NCI-H446 treated with DMSO at 0.1 percent for 48 hours (cell line): ENCODE data around the gene CNKSR1.

Experiments
- DNase-seq: peaks from one replicate; lab custom pipeline; 2025; lab: John Stamatoyannopoulos, UW

The CNKSR1 gene, protein sequence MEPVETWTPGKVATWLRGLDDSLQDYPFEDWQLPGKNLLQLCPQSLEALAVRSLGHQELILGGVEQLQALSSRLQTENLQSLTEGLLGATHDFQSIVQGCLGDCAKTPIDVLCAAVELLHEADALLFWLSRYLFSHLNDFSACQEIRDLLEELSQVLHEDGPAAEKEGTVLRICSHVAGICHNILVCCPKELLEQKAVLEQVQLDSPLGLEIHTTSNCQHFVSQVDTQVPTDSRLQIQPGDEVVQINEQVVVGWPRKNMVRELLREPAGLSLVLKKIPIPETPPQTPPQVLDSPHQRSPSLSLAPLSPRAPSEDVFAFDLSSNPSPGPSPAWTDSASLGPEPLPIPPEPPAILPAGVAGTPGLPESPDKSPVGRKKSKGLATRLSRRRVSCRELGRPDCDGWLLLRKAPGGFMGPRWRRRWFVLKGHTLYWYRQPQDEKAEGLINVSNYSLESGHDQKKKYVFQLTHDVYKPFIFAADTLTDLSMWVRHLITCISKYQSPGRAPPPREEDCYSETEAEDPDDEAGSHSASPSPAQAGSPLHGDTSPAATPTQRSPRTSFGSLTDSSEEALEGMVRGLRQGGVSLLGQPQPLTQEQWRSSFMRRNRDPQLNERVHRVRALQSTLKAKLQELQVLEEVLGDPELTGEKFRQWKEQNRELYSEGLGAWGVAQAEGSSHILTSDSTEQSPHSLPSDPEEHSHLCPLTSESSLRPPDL

DNA sequence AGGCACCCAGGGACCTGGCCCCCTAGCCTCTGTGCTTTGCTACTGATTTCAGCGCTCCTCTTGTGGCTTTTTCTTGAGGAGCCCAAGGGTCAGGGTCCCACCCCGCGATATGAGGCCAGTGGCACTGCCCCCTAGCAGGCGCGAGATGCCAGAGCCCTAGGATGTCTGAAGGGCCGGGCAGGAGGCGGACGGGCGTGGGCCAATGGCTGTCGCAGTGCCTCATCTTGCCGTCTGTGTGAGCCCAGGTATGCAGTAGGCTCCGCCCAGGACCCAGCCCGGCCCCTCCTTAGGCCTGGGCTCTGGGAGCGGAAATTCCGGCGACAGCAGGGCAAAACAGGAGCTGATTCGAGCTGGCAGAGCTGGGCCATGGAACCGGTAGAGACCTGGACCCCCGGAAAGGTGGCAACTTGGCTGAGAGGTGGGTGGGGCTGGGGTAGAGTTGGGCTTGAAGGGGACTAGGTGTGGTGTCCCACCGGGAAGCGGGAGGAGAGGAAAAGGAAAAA is at the start of gene CNKSR1:
CNKSR1 (plus strand) TSS at position 310 of the 503 bp plus-strand sequence; CDS start at position 367, 57 bp downstream.
- DNase-seq, result no peak

DNA sequence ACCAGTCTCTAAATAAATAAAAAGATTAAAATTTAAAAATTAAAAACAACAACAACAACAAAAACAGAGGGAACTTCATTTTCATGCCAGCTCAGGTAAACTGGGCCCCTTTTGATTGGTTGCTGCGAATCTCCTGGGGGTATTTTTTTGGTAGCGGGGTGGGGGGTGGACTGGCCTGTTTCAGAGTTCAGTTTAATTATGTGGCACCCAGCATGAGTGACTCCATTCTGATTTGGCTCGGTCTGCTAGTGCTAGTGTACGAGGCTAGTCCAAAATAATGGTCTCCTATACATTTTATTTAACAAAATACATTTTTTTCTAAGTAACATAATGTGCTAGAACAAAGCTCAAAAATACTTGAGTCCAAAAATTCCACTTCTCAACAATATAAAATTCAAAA is 47.5 kb upstream of the CNKSR1 start:
- no peak for DNase-seq

DNA sequence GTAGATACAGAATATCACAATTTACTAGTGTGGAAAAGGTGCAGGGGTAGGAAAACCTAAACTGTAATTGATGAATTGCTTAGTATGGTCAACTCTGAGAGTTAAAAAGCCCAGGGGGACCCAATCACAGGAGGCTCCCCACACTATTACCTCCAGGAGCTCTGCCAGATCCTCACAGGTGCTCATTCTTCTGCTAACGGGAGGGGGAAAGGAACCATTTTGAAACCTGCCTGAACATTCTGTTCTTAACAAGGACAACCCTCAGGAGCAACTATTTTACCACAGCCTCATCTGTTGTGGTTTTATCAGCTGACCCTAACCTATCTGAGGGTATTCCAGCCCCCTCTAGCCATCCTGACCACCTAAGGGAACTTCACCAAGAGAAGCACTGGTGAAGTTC is 46.6 kb upstream of the CNKSR1 start:
- DNase-seq, result no peak

DNA sequence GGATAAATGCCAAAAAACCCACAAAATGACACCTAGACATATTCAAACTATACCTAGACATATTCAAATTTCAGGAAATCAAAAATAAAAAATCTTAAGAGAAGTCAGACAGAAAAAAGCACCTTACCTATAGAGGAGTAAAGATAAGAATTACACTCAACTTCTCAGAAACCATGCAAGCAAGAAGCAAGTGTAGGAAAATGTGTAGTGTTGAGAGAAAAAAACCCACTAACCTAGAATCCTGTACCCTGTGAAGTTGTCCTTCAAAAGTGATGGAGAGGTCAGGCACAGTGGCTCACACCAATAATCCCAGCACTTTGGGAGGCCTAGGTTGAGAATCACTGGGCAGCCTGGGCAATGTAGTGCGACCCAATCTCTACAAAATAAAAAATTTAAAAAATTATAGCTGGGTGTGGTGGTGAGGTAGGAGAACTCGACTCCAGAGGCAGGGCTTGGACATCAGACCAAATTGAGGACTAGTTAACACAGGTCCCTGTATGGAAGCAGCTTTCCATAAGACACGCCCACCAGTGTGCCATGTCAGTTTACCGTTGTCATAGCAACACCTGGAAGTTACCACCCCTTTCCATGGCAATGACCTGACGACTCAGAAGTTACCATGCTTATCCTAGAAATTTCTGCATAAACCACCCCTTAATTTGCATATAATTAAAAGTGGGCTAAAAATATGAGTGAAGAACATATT is 45.0 kb upstream of the CNKSR1 start:
- no peak for DNase-seq

DNA sequence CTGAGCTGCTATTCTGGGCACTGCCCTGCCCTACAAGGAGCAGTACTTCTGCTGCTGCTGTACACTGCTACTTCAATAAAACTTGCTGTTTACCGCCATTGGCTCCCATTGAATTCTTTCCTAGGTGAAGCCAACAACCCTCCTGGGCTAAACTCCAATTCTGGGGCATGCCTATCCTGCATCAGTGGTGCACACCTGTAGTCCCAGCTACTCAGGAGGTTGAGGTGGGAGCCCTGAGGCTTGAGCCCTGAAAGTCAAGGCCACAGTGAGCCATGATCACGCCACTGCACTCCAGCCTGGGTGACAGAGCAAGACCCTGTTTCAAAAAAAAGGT is 44.5 kb upstream of the CNKSR1 start:
- DNase-seq, result no peak

DNA sequence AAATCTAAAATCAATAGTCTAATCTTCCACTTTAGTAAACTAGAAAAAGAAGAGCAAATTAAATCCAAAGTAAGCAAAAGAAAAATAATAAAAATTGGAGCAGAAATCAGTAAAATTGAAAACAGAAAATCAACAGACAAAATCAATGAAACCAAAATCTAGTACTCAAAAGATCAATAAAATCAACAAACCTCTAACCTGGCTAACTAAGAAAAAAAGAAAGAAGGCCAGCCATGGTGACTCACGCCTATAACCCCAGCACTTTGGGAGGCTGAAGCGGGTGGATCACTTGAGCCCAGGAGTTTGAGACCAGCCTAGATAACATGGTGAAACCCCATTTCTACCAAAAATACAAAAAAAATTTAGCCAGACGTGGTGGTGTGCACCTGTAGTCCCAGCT is 42.8 kb upstream of the CNKSR1 start:
- no peak for DNase-seq

DNA sequence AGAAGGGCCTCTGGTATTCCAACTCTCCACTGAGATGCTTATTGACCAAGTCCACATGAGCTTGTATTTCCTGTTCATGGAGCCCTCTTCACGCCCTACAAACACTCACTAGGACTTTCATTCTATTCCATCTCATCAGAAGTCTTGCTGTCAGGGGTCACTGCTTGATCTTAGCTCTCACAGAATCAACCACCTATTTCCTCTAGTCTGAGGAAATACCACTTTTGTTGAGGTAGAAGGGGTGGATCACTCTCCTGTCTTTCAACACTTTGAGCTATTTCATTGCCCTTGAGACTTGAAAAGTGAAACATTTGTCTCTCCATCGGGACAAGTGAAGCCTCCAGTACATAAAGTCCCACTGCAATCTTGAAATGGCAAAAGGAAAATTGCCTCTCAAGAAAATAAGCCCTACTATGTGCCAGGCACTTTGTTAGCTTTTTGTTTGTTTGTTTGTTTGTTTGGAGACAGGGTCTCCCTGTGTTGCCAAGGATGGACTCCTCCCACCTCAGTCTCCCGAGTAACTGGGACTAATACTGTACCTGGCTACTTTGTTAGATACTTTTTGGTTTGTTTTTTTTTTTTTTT is 38.2 kb upstream of the CNKSR1 start:
- no peak for DNase-seq

DNA sequence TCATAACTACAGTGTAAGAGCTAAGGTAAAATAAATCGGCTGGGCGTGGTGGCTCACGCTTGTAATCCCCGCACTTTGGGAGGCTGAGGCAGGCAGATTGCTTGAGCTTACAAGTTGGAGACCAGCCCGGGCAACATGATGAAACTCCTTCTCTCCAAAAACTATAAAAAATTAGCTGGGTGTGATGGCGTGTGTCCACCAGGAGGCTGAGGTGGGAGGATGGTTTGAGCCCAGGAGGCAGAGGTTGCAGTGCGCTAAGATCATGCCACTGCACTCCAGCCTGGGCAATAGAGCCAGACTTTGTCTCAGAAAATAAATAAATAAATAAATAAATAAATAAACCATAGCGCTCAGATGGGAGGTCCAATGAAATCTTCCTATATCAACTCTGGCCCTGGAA is 35.1 kb upstream of the CNKSR1 start:
- DNase-seq, result peak; percentile 15

DNA sequence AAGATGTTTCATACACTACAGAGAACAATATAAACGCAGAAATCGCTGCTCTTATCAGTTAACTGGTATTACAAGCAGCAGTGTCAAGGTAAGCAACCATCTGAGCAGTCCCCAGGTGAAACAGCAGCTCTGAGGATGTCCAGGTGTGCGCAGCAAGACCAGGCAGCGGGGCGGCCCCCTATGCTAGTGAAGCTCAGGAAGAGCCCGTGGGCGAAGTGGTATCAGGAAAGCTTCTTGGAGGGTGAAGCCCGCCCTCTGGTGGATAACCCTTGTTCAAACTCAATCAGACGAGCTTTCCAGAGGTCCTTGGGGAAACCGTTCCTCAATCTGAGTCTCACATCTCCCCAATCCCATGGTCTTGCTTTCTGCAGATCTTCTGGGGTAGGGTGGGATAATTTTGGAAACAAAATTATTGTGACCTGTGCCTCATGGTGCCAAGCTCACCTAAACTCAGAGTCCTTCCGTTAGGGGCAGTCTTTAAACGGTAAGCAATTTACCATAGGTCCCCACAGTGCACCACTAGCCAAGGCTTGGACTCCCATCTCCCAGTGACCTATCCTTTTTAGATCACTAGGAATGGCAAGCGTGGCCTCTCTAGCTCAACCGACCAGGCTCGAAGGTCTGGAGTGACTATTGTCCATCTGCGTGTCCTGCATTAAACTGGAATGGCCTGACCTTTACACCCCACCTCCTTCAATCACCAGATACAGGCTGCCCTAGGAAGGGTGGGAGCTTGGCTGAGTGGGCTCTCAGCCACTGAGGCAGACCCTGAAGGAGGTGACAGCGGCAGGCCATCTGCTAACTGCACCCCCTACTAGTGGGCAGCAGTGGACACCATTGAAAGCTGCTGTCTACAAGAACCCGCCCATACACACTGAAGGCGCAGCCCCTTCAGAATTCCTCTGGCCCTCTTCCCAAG is 32.0 kb upstream of the CNKSR1 start:
- peak; percentile 65 for DNase-seq

DNA sequence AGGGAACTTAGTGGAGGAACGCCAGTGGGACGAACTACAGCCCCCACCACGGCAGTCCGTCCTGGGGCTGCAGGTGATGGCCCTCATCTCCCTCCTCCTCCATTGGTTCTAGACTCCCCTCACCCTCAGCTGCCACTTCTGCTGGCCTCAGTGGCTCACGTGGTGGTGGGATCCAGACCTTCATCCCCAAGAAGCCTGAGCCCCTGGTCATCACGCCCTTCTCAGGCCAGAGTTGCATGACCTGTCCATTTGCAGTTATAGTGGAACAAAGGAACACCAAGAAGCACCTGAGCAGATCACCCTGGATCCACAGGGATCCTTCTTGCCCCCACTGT is 31.4 kb upstream of the CNKSR1 start:
- DNase-seq, result no peak

DNA sequence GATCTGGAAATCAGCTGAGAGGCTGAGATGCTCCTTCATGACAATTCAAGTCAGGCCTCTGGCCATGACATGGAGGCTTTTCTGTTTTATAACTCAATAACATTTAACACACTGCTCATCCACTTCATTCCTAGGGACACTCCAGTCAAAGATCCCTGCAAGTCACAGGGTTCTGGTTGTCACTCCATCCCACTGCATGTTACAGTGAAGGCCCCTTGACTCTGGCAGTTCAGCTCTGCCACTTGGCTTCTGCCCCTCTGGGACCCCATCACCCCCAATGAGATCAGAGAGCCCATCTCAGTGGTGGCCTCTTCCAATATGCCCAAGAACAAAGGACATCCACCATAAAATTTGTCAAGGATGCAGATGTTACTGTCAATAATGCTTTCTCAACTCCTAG is 28.4 kb upstream of the CNKSR1 start:
- DNase-seq, result no peak

DNA sequence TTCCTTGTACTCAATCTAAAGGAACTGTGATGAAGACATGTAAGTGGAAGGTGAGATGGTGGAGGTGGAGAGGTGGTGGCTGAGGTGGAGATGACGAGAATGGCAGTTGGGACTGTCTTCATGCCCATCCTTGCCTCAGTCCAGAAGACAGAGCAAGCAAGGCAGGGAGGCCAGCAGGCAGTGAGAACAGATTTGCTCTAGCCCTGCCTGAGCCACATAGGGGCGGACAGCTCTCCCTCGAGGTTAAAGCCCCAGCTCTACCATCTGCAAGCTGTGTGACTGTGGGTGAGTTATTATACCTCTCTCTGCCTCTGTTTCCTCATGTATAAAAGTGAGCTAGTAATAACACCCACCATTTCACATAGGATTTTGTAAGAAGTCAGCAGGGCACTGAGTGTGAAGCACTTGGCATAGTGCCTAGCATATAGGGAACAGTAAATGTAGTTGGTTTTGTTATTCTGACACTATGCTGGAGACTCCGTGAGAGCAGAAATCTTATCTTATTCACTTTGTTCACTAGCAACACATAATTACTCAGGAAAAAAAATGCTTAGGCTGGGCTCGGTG is 23.2 kb upstream of the CNKSR1 start:
- DNase-seq, result no peak

DNA sequence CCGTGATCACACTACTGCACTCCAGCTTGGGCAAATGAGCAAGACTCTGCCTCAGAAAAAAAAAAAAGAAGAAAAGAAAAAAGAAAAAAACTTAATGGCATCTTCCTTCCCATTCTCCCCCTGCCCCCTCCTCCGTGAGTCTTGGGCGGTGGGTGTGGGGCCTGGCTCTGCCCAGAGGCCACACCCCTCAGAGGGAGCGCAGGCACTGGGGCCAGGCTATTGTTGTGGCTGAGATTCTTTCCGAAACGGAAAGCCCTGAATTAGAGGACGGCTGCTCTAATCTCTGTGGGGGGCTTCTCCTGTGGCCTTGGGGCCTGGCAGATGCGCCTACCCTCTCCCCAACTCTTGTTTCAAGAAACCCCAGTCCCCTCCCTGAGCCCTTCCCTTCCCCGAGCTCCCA is 22.5 kb upstream of the CNKSR1 start:
- DNase-seq, result no peak

DNA sequence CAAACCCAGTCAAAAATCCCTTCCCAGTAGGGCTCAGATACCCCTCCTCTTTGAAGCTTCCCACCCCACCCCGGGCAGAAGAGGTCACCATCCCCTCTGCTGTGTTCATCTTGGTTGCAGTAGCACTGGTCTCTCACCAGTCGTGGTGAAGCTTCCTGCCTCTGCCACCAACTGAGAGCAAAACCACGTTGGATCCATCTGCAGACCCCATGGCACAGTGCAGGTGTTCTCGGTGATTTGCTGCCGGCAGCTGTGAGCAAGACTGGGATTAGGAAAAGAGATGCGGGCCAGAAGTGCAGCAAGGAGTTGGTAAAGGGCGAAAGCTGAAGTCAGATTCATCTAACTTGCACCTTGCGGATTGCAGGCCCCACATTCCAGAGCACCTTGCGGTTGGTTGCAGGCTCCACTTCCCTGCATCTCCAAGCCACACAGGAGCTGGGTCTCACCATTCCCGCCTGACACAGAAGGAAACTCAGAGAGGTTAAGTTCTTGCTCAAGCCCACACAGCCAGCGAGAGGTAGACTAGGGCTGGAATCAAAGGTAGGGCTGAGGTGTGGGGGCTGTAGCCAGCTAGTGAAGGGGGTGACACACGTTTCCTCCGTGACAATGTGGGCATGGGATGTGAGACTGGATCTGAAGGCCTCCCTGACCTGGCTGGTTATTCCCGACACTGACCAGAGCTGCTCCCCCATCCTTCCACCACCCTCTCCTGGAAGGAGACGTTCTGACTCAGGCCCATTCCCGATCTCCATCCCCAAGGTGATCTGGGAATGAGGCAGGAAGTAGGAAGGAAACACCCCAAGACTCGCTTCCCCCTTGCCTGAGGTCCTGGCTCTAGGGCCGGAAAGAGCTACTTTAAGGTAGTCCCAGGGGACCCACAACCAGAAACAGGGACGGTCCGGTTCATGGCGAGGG is 21.7 kb upstream of the CNKSR1 start:
- no peak for DNase-seq

DNA sequence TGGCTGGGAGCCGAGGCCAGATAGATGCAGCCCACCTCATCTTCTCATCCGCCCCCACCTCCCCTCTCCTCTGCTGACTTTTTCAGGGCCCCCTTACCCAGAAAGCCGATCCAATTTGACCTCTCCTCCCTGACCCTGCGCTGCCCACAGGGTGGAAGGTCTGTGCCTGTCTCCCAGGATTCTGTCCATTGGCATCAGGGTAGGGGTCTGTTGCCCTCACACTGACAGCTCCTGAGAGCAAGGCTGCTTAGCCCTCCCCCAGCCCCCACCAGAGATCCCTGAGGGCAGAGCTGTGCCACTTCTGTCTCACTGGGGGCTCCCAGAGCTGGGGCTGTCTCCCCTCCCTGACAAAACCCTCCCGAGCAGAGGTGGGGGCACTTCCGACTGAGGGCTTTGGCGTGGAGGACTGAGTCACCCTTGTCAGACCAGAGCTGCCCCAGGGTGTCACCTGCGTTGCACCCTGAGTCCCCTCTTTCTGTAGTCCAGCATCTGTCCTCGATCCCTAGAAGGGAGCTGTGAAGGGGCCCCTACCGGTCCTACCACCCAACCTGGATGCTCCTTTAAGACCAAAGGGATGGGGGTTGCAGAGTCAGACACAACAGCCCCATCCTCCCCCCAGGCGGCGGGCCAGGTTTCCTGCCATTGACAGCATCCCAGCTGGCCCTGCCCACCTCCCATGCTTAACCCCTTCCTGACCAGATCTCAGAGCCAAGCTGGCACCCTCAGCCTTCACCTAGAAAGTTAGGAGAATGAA is 20.8 kb upstream of the CNKSR1 start:
- DNase-seq, result no peak

DNA sequence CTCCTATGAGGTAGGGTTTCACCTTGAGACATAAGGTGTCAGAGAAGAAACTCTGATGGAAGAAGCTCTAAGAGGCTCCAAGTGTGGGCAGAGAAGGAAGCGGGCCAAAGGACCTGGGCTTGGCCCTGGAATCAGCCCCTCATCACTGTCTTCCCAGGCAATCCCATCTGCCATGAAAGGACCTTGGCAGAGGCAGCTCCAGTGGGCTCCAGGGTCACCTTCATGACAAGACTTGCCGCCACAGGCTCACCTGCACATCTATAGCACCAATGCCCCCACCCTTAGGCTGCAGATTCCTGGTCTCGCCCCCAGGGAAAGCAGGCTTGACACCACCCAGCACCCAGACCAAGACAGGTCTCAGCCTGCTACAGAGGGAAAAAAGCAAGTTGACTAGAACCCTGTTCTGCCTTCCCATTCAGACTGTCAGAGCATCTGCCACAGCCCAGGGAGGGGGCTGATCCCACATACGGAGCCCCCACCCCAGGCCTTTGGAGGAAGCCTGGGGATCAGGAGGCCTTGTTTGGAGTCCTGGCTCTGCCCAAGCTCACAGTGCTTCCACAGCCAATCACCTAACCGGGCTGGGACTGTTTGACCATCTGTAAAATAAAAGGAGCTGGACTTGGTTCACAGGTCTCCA is 18.9 kb upstream of the CNKSR1 start:
- DNase-seq, result no peak

DNA sequence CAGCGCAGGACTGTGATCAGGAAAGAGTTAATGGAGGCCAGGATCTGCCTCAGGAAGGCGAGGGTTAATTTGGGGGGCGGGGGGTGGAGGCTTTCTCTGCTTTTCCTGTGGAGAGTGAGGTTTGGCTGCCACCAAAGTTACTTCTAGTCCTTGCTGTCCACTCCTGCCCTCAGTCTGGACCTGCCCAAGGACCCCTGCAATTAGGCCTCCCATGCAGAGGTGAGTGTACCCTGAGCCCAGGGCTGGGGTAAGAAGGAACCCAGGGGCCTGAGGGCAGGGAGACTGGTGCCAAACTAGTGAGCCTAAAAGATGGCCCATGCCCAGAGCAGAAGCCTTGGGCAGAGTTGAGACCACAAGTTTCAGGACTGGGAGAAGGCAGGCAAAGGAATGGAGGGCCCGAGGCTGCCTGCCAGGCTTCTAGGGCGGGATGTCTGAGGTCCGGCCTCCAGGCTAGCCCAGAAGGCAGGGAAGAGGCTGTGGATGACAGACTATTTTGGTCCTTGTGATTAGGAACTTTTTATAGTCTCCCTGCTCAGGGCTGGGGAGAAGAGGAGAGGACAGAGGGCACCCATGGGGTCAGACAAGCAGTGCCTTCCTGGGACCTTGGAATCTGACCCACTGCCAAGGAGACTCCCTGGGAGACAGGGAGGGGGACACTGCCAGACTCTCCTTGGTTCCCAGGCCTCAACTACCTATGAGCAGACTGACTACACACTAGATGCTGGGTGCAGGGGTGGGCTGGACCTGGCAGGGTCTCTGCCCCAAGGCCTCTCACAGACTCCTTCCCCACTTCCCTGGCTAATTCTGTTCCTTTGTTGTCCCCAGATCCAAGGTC is 18.2 kb upstream of the CNKSR1 start, which contains the start of gene FAM110D:
FAM110D (plus strand) TSS at position 172 of the 835 bp plus-strand sequence. CDS start 2,213 bp downstream, outside the sequence.
- no peak for DNase-seq

DNA sequence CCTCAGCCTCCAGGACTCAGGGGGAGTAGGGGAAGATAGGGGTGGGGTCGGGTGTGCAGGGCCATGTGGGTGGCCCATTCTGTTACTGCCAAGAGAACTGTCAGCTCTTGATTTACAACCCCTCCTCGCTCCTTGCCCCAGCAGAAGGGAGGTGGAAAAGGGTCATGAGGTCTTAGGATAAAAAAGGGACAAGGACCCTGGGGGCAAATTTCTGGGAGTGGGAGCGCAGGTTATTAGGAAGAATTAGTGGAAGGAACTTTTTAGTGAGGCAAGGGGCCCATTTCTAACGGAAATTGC is 17.6 kb upstream of the CNKSR1 start:
- no peak for DNase-seq
